GM15510 (cell line): Measurements from ENCODE around the gene RELN.

Source experiments
- POLR2A ChIP-seq: IDR thresholded peaks from 3 replicates; pipeline ENCODE4 v1.6.1; 2011; ENCODE audit warnings: borderline replicate concordance; ENCODE audit not compliant: insufficient read length; ENCODE audit errors: extremely low read depth

The RELN gene

GRCh38 chr7:103658055-103659005 lies 331.1 kb downstream of the RELN start:
- TF ChIP-seq POLR2A: no peak

DNA sequence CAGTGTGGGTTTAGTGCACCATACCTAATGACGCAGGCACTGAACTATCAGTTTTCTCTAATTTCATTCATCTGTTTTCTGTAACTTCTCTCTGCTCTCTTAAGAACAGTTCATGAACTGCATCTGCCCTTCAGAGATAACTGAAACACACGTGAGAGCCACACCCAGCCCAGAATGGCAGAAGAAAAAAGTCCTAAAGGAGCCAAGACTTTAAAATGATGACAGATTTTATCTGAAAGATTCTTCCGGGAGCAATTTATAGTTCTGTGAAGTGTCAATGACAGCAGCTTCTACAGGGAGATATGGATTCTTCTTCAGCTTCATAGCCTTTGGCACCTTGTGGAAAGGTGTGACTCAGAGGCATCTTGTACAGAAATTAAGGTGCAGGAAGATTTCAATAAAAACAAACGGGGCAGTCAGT lies 332.0 kb downstream of the RELN start:
- no peak for TF ChIP-seq POLR2A

DNA sequence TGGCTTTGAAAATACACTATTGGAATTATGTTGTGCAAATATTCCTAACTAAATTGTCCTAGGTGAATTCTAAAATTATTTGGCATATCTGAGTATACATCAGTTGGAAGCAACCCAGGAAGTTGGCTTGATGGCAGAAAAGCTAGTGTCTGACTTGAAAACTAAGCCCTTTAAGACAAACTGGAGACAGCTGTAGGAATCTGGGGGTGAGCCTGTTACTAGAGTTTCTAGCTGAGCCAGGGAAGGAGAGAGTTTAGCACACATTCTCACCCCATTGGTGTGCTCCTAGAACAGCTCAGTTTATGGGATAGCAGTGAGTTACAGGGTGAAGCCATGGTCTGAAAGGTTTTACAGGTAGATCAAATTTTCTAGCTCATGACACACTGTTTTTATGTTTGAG lies 333.2 kb downstream of the RELN start:
- TF ChIP-seq POLR2A: no peak

DNA sequence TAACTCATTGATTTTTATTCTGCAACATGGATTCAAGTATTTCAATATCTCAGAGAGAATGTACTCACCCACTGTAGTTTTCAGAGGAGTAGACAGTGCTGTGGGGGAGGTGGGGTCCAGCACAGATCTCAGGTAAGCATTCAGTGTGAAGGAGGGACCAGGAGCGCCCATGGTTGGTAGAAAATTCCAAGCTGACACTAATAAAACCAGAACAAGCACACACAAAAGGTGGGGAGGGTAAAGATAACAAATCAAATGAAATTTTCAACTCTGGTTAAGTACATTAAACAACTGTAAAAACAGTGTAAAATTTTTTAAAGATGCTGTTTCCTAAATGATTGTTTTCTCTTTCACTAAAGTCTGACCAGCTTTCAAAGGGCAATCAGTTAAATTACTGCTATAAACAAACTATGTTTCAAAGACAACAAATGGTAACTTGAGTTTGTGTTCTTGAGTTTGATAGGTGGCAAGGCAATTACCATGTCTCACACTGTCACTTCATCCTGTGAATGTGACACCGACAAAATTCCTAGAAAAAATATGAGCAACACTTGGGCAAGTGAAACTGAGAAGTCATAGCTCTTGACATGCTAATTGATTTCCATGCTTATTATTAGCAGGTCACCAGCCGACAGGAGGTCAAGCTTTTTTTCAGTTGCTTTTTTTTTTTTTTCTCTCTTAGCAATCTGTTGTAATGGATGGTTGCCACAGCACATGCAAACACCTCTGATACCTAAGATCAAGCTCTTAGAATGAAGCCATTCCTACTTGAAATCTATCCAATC lies 337.7 kb downstream of the RELN start:
- no peak for TF ChIP-seq POLR2A

DNA sequence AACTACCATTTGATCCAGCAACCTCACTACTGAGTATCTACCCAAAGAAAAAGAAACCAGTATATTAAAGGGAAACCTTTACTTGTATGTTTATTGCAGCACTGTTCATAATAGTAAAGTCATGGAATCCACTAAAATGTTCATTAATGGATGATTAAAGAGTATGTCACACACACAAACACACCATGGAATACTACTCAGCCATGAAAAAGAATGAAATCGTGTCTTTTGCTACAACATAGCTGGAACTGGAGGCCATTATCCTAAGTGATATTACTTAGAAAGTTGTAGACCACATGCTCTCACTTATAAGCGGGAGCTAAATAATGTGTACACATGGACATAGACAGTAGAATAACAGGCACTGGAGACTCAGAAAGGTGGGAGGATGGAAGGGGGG lies 340.4 kb downstream of the RELN start:
- no peak for TF ChIP-seq POLR2A

DNA sequence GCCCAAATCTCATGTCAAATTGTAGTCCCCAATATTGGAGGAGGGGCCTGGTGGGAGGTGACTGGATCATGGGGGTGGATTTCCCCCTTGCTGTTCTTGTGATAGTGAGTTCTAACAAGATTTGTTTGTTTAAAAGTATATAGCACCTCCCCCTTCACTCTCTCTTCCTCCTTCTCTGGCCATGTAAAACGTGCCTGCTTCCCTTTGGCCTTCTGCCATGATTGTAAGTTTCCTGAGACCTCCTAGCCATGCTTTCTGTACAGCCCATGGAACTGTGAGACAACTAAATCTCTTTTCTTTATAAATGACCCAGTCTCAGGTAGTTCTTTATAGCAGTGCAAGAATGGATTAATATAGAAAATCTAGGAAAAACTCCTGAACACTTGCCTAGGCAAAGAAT lies 341.3 kb downstream of the RELN start:
- no peak for TF ChIP-seq POLR2A

- no peak for TF ChIP-seq POLR2A
Observed at GRCh38 chr7:103644319-103644718, 345.1 kb downstream of the RELN start.

- TF ChIP-seq POLR2A: no peak
Observed at GRCh38 chr7:103640031-103640779, 349.3 kb downstream of the RELN start.

DNA sequence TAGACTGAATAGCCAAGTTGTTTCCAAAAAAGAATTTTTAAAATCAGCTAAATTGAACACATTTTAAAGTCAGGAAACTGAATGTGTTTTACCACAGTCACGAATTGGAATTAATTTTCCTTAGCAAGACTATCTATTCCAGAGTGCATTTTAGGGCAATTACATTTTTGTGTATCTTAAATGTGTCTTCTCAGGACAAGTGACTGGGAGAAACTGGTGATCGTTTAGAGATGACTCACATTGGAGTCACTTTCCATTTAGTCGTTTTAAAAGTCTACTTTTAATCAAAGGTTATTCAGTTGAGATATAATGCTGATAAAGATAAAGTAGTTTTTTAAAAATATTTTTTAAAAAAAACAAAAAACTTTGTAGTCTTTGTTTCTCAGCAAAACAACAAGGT lies 351.7 kb downstream of the RELN start:
- TF ChIP-seq POLR2A: no peak

GRCh38 chr7:103637094-103637493 lies 352.4 kb downstream of the RELN start:
- no peak for TF ChIP-seq POLR2A

- TF ChIP-seq POLR2A: no peak
Observed at GRCh38 chr7:103636153-103636552, 353.3 kb downstream of the RELN start.

DNA sequence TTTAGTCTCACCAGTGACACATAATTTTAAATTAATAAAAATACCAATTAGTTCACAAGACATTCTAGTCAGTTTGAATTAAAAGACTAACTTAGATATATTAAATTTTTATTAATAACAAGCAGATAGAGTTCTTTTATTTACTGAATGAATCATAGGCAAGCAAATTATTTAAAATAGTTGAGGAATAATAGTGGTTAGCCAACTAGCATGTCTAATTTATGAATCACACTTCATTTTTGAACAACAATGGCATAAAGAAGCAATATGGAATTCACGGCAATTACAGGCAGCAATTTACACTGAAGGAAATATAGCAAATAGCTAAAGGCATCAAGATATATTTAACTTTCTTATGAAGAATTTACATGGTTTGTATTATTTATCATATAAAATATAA lies 356.5 kb downstream of the RELN start:
- TF ChIP-seq POLR2A: no peak

GRCh38 chr7:103632005-103632639 lies 357.3 kb downstream of the RELN start:
- no peak for TF ChIP-seq POLR2A

- no peak for TF ChIP-seq POLR2A
Observed at GRCh38 chr7:103630318-103630717, 359.1 kb downstream of the RELN start.
